MM.1S (cell line): ENCODE results near the gene CACNG3.

Source experiments
- CTCF ChIP-seq: fragments of 300-600 bp; sonication (generic); IDR thresholded peaks from 2 replicates; pipeline ENCODE4 v1.5.1; 2016; ENCODE audit warnings: antibody characterized with exemption, low read length, mixed read lengths
- EZH2phosphoT487 ChIP-seq: fragments of 300-600 bp; sonication (generic); IDR thresholded peaks from 2 replicates; pipeline ENCODE4 v1.6.1; 2018; ENCODE audit warnings: antibody characterized with exemption, low read length

DNA sequence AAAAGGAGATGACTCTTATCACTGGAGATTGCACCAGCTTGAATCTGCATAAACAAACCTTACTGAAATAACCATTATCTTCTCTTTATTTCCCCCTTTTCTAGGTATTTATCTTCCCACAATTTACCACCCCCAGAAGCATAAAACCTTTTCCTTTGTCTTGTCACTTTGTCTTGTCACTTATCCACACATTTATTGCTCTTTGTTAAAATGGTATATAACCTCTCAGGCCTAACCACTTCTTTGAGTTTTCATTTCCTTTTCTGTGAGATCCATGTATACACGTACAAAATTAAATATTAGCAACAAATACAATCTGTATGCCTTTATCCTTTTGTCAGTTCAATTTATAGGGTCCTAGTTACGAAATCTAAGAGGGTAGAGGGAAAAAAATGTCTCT, 122.9 kb downstream of the CACNG3 start:
- TF ChIP-seq CTCF (no peak), EZH2phosphoT487 (no peak)
